Measurements from ENCODE around the gene MAP6.

The MAP6 gene

GRCh38 chr11:75625991-75626888 is 42.6 kb downstream of the MAP6 start:
- Histone ChIP-seq H3K9me3 (ENCODE audit: control insufficient read depth, insufficient read depth, low read length) (no peaks in the 10 kb centered on the region), H3K27me3 (ENCODE audit: control insufficient read depth, insufficient read depth, low read length) (no peaks in the 10 kb centered on the region), H3K36me3 (ENCODE audit: control insufficient read depth, insufficient read depth, low read length) (no peaks in the 10 kb centered on the region), H3K4me1 (ENCODE audit: control insufficient read depth, insufficient read depth, low read length) (peaks cover 11% of the 10 kb centered on the region), H3K4me3 (ENCODE audit: low read depth, low read length) (no peak overlapping the region), H3K9ac (ENCODE audit: low read depth, low read length) (no peak overlapping the region)

GRCh38 chr11:75625021-75625420 is 43.8 kb downstream of the MAP6 start:
- Histone ChIP-seq H3K36me3 (ENCODE audit: control insufficient read depth, insufficient read depth, low read length) (no peaks in the 10 kb centered on the region), H3K27me3 (ENCODE audit: control insufficient read depth, insufficient read depth, low read length) (no peaks in the 10 kb centered on the region), H3K9me3 (ENCODE audit: control insufficient read depth, insufficient read depth, low read length) (no peaks in the 10 kb centered on the region), H3K4me3 (ENCODE audit: low read depth, low read length) (no peak overlapping the region), H3K9ac (ENCODE audit: low read depth, low read length) (no peak overlapping the region), H3K4me1 (ENCODE audit: control insufficient read depth, insufficient read depth, low read length) (peaks cover 11% of the 10 kb centered on the region)

GRCh38 chr11:75616281-75616680 is 52.6 kb downstream of the MAP6 start:
- no peaks in the 10 kb centered on the region for H3K27me3 ChIP-seq (ENCODE audit: control insufficient read depth, insufficient read depth, low read length)
- H3K4me3 ChIP-seq (ENCODE audit: low read depth, low read length) = no peak overlapping the region
- H3K4me1 ChIP-seq (ENCODE audit: control insufficient read depth, insufficient read depth, low read length) = peaks cover 8% of the 10 kb centered on the region
- H3K9me3 ChIP-seq (ENCODE audit: control insufficient read depth, insufficient read depth, low read length) = no peaks in the 10 kb centered on the region
- H3K9ac ChIP-seq (ENCODE audit: low read depth, low read length) = no peak overlapping the region
- no peaks in the 10 kb centered on the region for H3K36me3 ChIP-seq (ENCODE audit: control insufficient read depth, insufficient read depth, low read length)

GRCh38 chr11:75615751-75616150 is 53.1 kb downstream of the MAP6 start:
- Histone ChIP-seq H3K9ac (ENCODE audit: low read depth, low read length) (no peak overlapping the region), H3K27me3 (ENCODE audit: control insufficient read depth, insufficient read depth, low read length) (no peaks in the 10 kb centered on the region), H3K4me1 (ENCODE audit: control insufficient read depth, insufficient read depth, low read length) (peaks cover 8% of the 10 kb centered on the region), H3K4me3 (ENCODE audit: low read depth, low read length) (no peak overlapping the region), H3K9me3 (ENCODE audit: control insufficient read depth, insufficient read depth, low read length) (no peaks in the 10 kb centered on the region), H3K36me3 (ENCODE audit: control insufficient read depth, insufficient read depth, low read length) (no peaks in the 10 kb centered on the region)

GRCh38 chr11:75611823-75612222 is 57.0 kb downstream of the MAP6 start:
- H3K9me3 ChIP-seq (ENCODE audit: control insufficient read depth, insufficient read depth, low read length) = no peaks in the 10 kb centered on the region
- no peak overlapping the region for H3K9ac ChIP-seq (ENCODE audit: low read depth, low read length)
- no peak overlapping the region for H3K4me3 ChIP-seq (ENCODE audit: low read depth, low read length)
- no peaks in the 10 kb centered on the region for H3K36me3 ChIP-seq (ENCODE audit: control insufficient read depth, insufficient read depth, low read length)
- peaks cover 8% of the 10 kb centered on the region for H3K4me1 ChIP-seq (ENCODE audit: control insufficient read depth, insufficient read depth, low read length)
- no peaks in the 10 kb centered on the region for H3K27me3 ChIP-seq (ENCODE audit: control insufficient read depth, insufficient read depth, low read length)

GRCh38 chr11:75606099-75606498 is 62.7 kb downstream of the MAP6 start:
- Histone ChIP-seq H3K27me3 (ENCODE audit: control insufficient read depth, insufficient read depth, low read length) (no peaks in the 10 kb centered on the region), H3K36me3 (ENCODE audit: control insufficient read depth, insufficient read depth, low read length) (no peaks in the 10 kb centered on the region)

GRCh38 chr11:75603791-75604736 is 64.8 kb downstream of the MAP6 start:
- Histone ChIP-seq H3K36me3 (ENCODE audit: control insufficient read depth, insufficient read depth, low read length) (no peaks in the 10 kb centered on the region), H3K9ac (ENCODE audit: low read depth, low read length) (no peak overlapping the region), H3K4me1 (ENCODE audit: control insufficient read depth, insufficient read depth, low read length) (no peaks in the 10 kb centered on the region), H3K4me3 (ENCODE audit: low read depth, low read length) (no peak overlapping the region), H3K27me3 (ENCODE audit: control insufficient read depth, insufficient read depth, low read length) (no peaks in the 10 kb centered on the region), H3K9me3 (ENCODE audit: control insufficient read depth, insufficient read depth, low read length) (no peaks in the 10 kb centered on the region)

More at GRCh38 chr11:75606099-75606498, 62.7 kb downstream of the MAP6 start:
- no peaks in the 10 kb centered on the region for H3K4me1 ChIP-seq (ENCODE audit: control insufficient read depth, insufficient read depth, low read length)
- H3K9me3 ChIP-seq (ENCODE audit: control insufficient read depth, insufficient read depth, low read length) = no peaks in the 10 kb centered on the region
- H3K9ac ChIP-seq (ENCODE audit: low read depth, low read length) = no peak overlapping the region
- H3K4me3 ChIP-seq (ENCODE audit: low read depth, low read length) = no peak overlapping the region

GRCh38 chr11:75602951-75603350 is 65.9 kb downstream of the MAP6 start:
- H3K9me3 ChIP-seq (ENCODE audit: control insufficient read depth, insufficient read depth, low read length) = no peaks in the 10 kb centered on the region
- H3K9ac ChIP-seq (ENCODE audit: low read depth, low read length) = no peak overlapping the region
- no peaks in the 10 kb centered on the region for H3K4me1 ChIP-seq (ENCODE audit: control insufficient read depth, insufficient read depth, low read length)
- no peaks in the 10 kb centered on the region for H3K36me3 ChIP-seq (ENCODE audit: control insufficient read depth, insufficient read depth, low read length)
- H3K4me3 ChIP-seq (ENCODE audit: low read depth, low read length) = no peak overlapping the region
- H3K27me3 ChIP-seq (ENCODE audit: control insufficient read depth, insufficient read depth, low read length) = no peaks in the 10 kb centered on the region

- Histone ChIP-seq H3K4me1 (ENCODE audit: control insufficient read depth, insufficient read depth, low read length) (no peaks in the 10 kb centered on the region), H3K9me3 (ENCODE audit: control insufficient read depth, insufficient read depth, low read length) (no peaks in the 10 kb centered on the region), H3K4me3 (ENCODE audit: low read depth, low read length) (no peak overlapping the region), H3K27me3 (ENCODE audit: control insufficient read depth, insufficient read depth, low read length) (no peaks in the 10 kb centered on the region), H3K9ac (ENCODE audit: low read depth, low read length) (no peak overlapping the region), H3K36me3 (ENCODE audit: control insufficient read depth, insufficient read depth, low read length) (no peaks in the 10 kb centered on the region)
These were observed 67.3 kb downstream of the MAP6 start for GRCh38 chr11:75601494-75601893.

- Histone ChIP-seq H3K4me1 (ENCODE audit: control insufficient read depth, insufficient read depth, low read length) (no peaks in the 10 kb centered on the region), H3K9me3 (ENCODE audit: control insufficient read depth, insufficient read depth, low read length) (no peaks in the 10 kb centered on the region), H3K4me3 (ENCODE audit: low read depth, low read length) (no peak overlapping the region)
These were observed 68.5 kb downstream of the MAP6 start for GRCh38 chr11:75600356-75600755.

GRCh38 chr11:75598900-75599299 is 69.9 kb downstream of the MAP6 start:
- no peak overlapping the region for H3K9ac ChIP-seq (ENCODE audit: low read depth, low read length)
- no peaks in the 10 kb centered on the region for H3K27me3 ChIP-seq (ENCODE audit: control insufficient read depth, insufficient read depth, low read length)

More at GRCh38 chr11:75600356-75600755, 68.5 kb downstream of the MAP6 start:
- Histone ChIP-seq H3K9ac (ENCODE audit: low read depth, low read length) (no peak overlapping the region), H3K36me3 (ENCODE audit: control insufficient read depth, insufficient read depth, low read length) (no peaks in the 10 kb centered on the region), H3K27me3 (ENCODE audit: control insufficient read depth, insufficient read depth, low read length) (no peaks in the 10 kb centered on the region)

More at GRCh38 chr11:75598900-75599299, 69.9 kb downstream of the MAP6 start:
- Histone ChIP-seq H3K4me3 (ENCODE audit: low read depth, low read length) (no peak overlapping the region), H3K4me1 (ENCODE audit: control insufficient read depth, insufficient read depth, low read length) (no peaks in the 10 kb centered on the region), H3K9me3 (ENCODE audit: control insufficient read depth, insufficient read depth, low read length) (no peaks in the 10 kb centered on the region), H3K36me3 (ENCODE audit: control insufficient read depth, insufficient read depth, low read length) (no peaks in the 10 kb centered on the region)

Data from iPS-15b (cell line).